Lung (tissue), 12 donors: ENCODE measurements around the gene STRADA. TPM values are rescaled to one million over a fixed set of nuclear protein-coding genes. Genes with fewer than 3 reads are reported as not detected.

ENCODE experiments used
- ATAC-seq: fragments of 200-7000 bp; cut with Tn5 transposase; one replicate; pipeline ENCODE4 v1.9.1; 2020; ENCODE audit warnings: moderate number of reproducible peaks; ENCODE audit not compliant: insufficient read depth, low FRiP score
- DNase-seq, 3 donors: peaks; one replicate each; pipeline ENCODE4 v3.0.0-alpha.2; 2013 to 2017
- H3K27ac ChIP-seq, 2 donors: one replicate each; pipeline ENCODE4 v1.5.1; 2013; ENCODE audit warnings: mild to moderate bottlenecking in 2 of 2, moderate library complexity in 2 of 2, control low read depth in 1 of 2, inconsistent platforms in 1 of 2, low read depth in 1 of 2, low read length in 1 of 2
- H3K27me3 ChIP-seq, 3 donors: one replicate each; pipeline ENCODE4 v1.5.1; 2013; ENCODE audit warnings: low read length in 2 of 3; ENCODE audit not compliant: control insufficient read depth in 3 of 3, insufficient read depth in 3 of 3
- H3K36me3 ChIP-seq, 4 donors: one replicate each; pipeline ENCODE4 v1.5.1; 2013; ENCODE audit warnings: low read length in 4 of 4, mild to moderate bottlenecking in 1 of 4, moderate library complexity in 1 of 4; ENCODE audit not compliant: control insufficient read depth in 4 of 4, insufficient read depth in 4 of 4
- H3K4me1 ChIP-seq, 5 donors: one replicate each; pipeline ENCODE4 v1.5.1; 2013; ENCODE audit warnings: low read length in 5 of 5, mild to moderate bottlenecking in 2 of 5, moderate library complexity in 1 of 5; ENCODE audit not compliant: control insufficient read depth in 5 of 5, insufficient read depth in 5 of 5
- H3K4me3 ChIP-seq: one replicate; pipeline ENCODE4 v1.5.1; 2013; ENCODE audit warnings: mild to moderate bottlenecking, control low read depth, moderate library complexity
- H3K9ac ChIP-seq, 2 donors: one replicate each; pipeline ENCODE4 v1.5.1; 2013; ENCODE audit warnings: low read length in 2 of 2, control low read depth in 1 of 2; ENCODE audit not compliant: insufficient read depth in 1 of 2
- H3K9me3 ChIP-seq, 4 donors: one replicate each; pipeline ENCODE4 v1.5.1; 2013; ENCODE audit warnings: low read length in 3 of 4, mild to moderate bottlenecking in 1 of 4, moderate library complexity in 1 of 4; ENCODE audit not compliant: control insufficient read depth in 4 of 4, insufficient read depth in 3 of 4
- WGBS, 2 donors: extraction: QIAGEN DNeasy Blood & Tissue Kit; methylation state at CpG; one replicate each; pipeline ENCODE4 v1.1.7; 2013; 5-methylcytosine and 5-hydroxymethylcytosine counted together
- polyA plus RNA-seq, 2 donors: library from polyadenylated mRNA; stranded (reverse); fragments of 200-250 nt; gene quantifications; one replicate each; pipeline ENCODE4 v1.2.1, GENCODE V29; 2013
- total RNA-seq, 2 donors: library from RNA; depleted of rRNA in 1 of 2; stranded (reverse); fragments of >200 nt in 1 of 2; gene quantifications; one replicate each; pipeline ENCODE4 v1.2.1, GENCODE V29; 2014 to 2021
- TF ChIP-seq, protein P1 (sequence below): IDR thresholded peaks from 2 replicates; pipeline ENCODE4 v1.5.1; 2012; ENCODE audit warnings: mild to moderate bottlenecking; ENCODE audit errors: control extremely low read depth, extremely low read depth
- donor health status: control.
- donor health status: control.
- donor health status: Bipolar disorder and iron deficiency.
- donor health status: healthy.
- donor health status: DM: yes; HTN: yes; CAD: no.

The STRADA gene
- total and polyA plus RNA-seq, 4 donors = 20.7 to 48.8 (median 28.4) TPM

DNA sequence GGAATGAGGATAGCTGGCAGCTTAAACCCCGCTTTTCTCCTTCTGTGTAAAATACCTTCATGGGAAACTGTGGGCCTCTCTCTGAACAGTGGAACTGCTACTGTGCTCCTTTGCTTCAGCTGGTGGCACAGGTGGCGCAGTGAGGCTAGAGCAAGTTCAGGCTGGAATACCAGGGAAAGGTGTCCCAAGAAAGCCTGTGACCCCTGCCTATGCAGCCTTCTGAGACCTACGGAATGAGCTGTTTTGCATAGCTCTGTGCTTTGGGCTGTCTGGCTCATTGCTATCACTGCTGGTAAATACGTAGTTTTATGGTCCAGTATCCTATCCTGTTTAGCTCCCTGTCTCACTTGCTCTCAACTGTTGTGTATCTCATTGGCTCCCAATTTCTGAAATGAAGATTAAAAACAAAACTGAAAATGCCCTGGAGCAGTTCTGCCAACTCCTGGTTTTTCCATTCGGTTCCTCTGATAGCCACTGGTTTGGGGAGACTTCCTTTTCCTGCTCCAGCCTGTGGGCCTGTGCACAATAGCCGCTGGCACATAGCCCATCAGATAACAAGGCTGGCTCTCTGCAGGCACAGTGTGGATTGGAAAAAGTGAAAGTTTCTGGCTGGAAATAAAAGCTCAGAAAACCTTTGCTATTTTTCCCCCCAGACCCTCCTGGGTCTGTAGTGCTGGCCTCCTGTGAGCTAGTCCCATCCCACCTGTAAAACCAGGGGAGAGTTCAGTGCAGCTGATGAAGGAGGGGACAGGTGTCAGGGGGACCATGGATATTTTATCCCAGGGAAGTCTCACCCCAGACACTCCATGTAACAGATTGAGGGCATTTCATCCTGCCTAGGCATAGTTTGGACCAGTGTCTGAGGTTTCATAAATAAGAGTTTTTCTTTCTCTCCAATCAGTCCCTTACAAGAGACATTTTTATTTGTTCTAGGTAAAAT, 65.7 kb downstream of the STRADA start:
- H3K9ac ChIP-seq = peak overlapping the region; percentile 26 to 36
- peaks cover 0 to 17% (median 2%) of the 10 kb centered on the region in 4 donors for H3K36me3 ChIP-seq
- peaks cover 15 to 26% (median 19%) of the 10 kb centered on the region in 5 donors for H3K4me1 ChIP-seq
- 33 to 43% methylated on average over 6 of the region's 6 CpGs for WGBS, 2 donors
- DNase-seq (peak; percentile 87 to 95 (median 94)), ATAC-seq (peak; percentile 78)
- no peaks in the 10 kb centered on the region for H3K27me3 ChIP-seq
- TF ChIP-seq, protein P1, sequence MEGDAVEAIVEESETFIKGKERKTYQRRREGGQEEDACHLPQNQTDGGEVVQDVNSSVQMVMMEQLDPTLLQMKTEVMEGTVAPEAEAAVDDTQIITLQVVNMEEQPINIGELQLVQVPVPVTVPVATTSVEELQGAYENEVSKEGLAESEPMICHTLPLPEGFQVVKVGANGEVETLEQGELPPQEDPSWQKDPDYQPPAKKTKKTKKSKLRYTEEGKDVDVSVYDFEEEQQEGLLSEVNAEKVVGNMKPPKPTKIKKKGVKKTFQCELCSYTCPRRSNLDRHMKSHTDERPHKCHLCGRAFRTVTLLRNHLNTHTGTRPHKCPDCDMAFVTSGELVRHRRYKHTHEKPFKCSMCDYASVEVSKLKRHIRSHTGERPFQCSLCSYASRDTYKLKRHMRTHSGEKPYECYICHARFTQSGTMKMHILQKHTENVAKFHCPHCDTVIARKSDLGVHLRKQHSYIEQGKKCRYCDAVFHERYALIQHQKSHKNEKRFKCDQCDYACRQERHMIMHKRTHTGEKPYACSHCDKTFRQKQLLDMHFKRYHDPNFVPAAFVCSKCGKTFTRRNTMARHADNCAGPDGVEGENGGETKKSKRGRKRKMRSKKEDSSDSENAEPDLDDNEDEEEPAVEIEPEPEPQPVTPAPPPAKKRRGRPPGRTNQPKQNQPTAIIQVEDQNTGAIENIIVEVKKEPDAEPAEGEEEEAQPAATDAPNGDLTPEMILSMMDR = no peak
- H3K4me3 ChIP-seq = no peak overlapping the region
- no peaks in the 10 kb centered on the region for H3K9me3 ChIP-seq
- peak overlapping the region; percentile 47 to 96 for H3K27ac ChIP-seq

DNA sequence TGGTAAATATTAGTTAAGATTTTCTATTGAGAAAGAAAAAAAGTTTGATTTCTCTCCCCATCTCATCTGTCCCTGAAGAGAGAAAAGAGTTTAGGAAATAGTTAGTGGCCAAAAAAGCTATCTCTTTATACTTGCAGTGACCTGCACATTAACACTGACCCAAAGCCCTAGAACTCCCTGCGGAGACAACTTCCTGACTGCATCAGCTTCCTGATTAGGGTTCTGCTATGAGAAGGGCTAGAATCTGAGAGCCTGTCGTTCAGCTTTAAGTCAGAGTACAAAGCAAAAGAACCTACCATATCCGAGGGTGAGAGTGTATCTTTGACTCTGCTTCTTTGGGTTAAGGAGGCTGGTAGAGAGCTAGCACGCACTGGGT, 66.4 kb downstream of the STRADA start:
- H3K9me3 ChIP-seq = no peaks in the 10 kb centered on the region
- no peak overlapping the region for H3K4me3 ChIP-seq
- peaks cover 0 to 17% (median 3%) of the 10 kb centered on the region in 4 donors for H3K36me3 ChIP-seq
- H3K27ac ChIP-seq = peak overlapping the region; percentile 47 to 96
- TF ChIP-seq, protein P1 = no peak
- H3K27me3 ChIP-seq = no peaks in the 10 kb centered on the region
- peak overlapping the region; percentile 26 to 36 for H3K9ac ChIP-seq
- WGBS, 2 donors = 11 to 16% methylated on average over 4 of the region's 4 CpGs
- DNase-seq = peak in 2 of 3 donors; percentile 28 to 34
- H3K4me1 ChIP-seq = peaks cover 15 to 26% (median 19%) of the 10 kb centered on the region in 5 donors
- ATAC-seq = peak; percentile 40

DNA sequence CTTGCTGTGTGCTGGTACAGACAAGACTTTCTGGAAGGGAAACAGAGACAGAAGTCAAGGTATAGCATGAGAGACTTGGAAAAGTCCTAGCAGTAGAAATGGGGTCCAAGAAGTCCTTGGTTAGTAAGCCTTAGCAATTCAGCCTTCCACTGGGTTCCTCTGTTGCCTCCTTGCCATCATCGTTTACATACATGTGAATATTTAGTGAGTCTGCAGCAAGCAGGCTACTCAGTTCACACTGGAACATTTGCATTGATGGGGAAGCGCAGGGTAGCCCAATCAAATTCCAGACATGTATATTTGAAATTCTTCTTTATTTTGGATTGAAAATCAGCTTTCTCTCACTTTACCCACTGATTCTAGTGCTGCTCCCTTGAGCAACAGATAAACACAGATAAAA, 68.7 kb downstream of the STRADA start:
- TF ChIP-seq, protein P1 = no peak
- no peak overlapping the region for H3K4me3 ChIP-seq
- H3K27ac ChIP-seq = no peak overlapping the region
- no peaks in the 10 kb centered on the region for H3K27me3 ChIP-seq
- no peaks in the 10 kb centered on the region for H3K9me3 ChIP-seq
- peaks cover 10 to 26% (median 16%) of the 10 kb centered on the region in 4 donors for H3K36me3 ChIP-seq
- DNase-seq (no peak), ATAC-seq (no peak)
- WGBS, 2 donors = 95 to 98% methylated on average over 2 of the region's 2 CpGs
- H3K4me1 ChIP-seq = peaks cover 15 to 26% (median 20%) of the 10 kb centered on the region in 5 donors
- no peak overlapping the region for H3K9ac ChIP-seq
